PC-3 (cell line): ENCODE measurements around the gene PPP1R3C. TPM values are rescaled to one million over a fixed set of nuclear protein-coding genes. Genes with fewer than 3 reads are reported as not detected.

Source experiments
- ATAC-seq: fragments of 200-7000 bp; cut with Tn5 transposase; 2 replicates; pipeline ENCODE4 v1.9.1; 2020; ENCODE audit warnings: mild to moderate bottlenecking, moderate library complexity
- BruUV-seq: library from RNA; stranded (reverse); fragments of 400-500 nt; replicated peaks from 2 replicates; lab custom pipeline; 2021; lab: Mats Ljungman, UMichigan
- CTCF ChIA-PET: fragments of 300-600 bp; sonication (Branson Sonifier 250); formaldehyde crosslinking; loops from one replicate; lab custom pipeline; 2022; ENCODE audit warnings: antibody characterized with exemption; lab: Charles Lee
- POLR2A ChIA-PET: fragments of 300-600 bp; sonication (Branson Sonifier 250); formaldehyde crosslinking; loops from one replicate; lab custom pipeline; 2022; ENCODE audit warnings: antibody characterized with exemption; ENCODE audit not compliant: unreplicated experiment; lab: Charles Lee
- DNase-seq: peaks from one replicate; pipeline ENCODE4 v3.0.0-alpha.2; 2015
- H2AFZ ChIP-seq: fragments of 300-600 bp; sonication (generic); 2 replicates; pipeline ENCODE4 v1.6.0; 2016; ENCODE audit warnings: antibody characterized with exemption, low read length
- H3F3A ChIP-seq: fragments of 300-600 bp; sonication (generic); one replicate; pipeline ENCODE4 v1.6.0; 2017; ENCODE audit warnings: antibody characterized with exemption, low read length, control low read depth, mild to moderate bottlenecking; ENCODE audit not compliant: unreplicated experiment
- H3K27ac ChIP-seq: fragments of 300-600 bp; sonication (generic); 2 replicates; pipeline ENCODE4 v1.5.1; 2016; ENCODE audit warnings: mild to moderate bottlenecking, low read length
- H3K27me3 ChIP-seq: fragments of 300-600 bp; sonication (generic); 2 replicates; pipeline ENCODE4 v1.6.1; 2016; ENCODE audit warnings: low read length, mixed read lengths
- H3K36me3 ChIP-seq: fragments of 300-600 bp; sonication (generic); 2 replicates; pipeline ENCODE4 v1.6.1; 2016; ENCODE audit warnings: low read depth, mixed run types, low read length, mixed read lengths
- H3K4me1 ChIP-seq: fragments of 300-600 bp; sonication (generic); 2 replicates; pipeline ENCODE4 v1.5.1; 2016; ENCODE audit warnings: low read length; ENCODE audit not compliant: insufficient read depth
- H3K4me2 ChIP-seq: fragments of 300-600 bp; sonication (generic); 2 replicates; pipeline ENCODE4 v1.6.0; 2016; ENCODE audit warnings: low read length
- H3K4me3 ChIP-seq: fragments of 300-600 bp; sonication (generic); 2 replicates; pipeline ENCODE4 v1.5.1; 2016; ENCODE audit warnings: mild to moderate bottlenecking, low read length, mixed read lengths
- H3K79me2 ChIP-seq: fragments of 300-600 bp; sonication (generic); 2 replicates; pipeline ENCODE4 v1.6.1; 2017; ENCODE audit warnings: low read length, mixed read lengths
- H3K9ac ChIP-seq: fragments of 300-600 bp; sonication (generic); 2 replicates; pipeline ENCODE4 v1.6.0; 2016; ENCODE audit warnings: mild to moderate bottlenecking, low read length
- H3K9me2 ChIP-seq: fragments of 300-600 bp; sonication (generic); replicated peaks from 2 replicates; pipeline ENCODE4 v1.6.1; 2016; ENCODE audit warnings: mixed run types, low read length, mixed read lengths
- H3K9me3 ChIP-seq: fragments of 300-600 bp; sonication (generic); 2 replicates; pipeline ENCODE4 v1.6.1; 2016; ENCODE audit warnings: low read length, mixed read lengths
- H4K20me1 ChIP-seq: fragments of 300-600 bp; sonication (generic); 2 replicates; pipeline ENCODE4 v1.6.1; 2016; ENCODE audit warnings: low read length, mixed read lengths
- CTCF ChIP-seq: fragments of 300-600 bp; sonication (generic); conservative IDR thresholded peaks from 2 replicates; pipeline ENCODE4 v1.5.1; 2017; ENCODE audit warnings: antibody characterized with exemption, low read depth, mild to moderate bottlenecking, low read length
- EZH2 ChIP-seq: fragments of 300-600 bp; sonication (generic); IDR thresholded peaks from one replicate; pipeline ENCODE4 v1.6.1; 2017; ENCODE audit warnings: antibody characterized with exemption, mild to moderate bottlenecking, low read length; ENCODE audit not compliant: unreplicated experiment
- EZH2phosphoT487 ChIP-seq: fragments of 300-600 bp; sonication (generic); IDR thresholded peaks from 2 replicates; pipeline ENCODE4 v1.6.1; 2018; ENCODE audit warnings: mild to moderate bottlenecking, antibody characterized with exemption, low read length, borderline replicate concordance
- intact Hi-C: fragments of 100-400 bp; cut with micrococcal nuclease; formaldehyde crosslinking; loops from 2 replicates; pipeline ENCODE4 v1.9.0; 2023
- total RNA-seq: library from RNA; depleted of rRNA; stranded (reverse); fragments of >200 nt; gene quantifications from 2 replicates; pipeline ENCODE4 v1.2.3, GENCODE V29; 2014; rRNA removed

PPP1R3C gene
- total RNA-seq, 1 experiment from 2014 or later = not detected

GRCh38 chr10:91587710-91588638 is 44.9 kb downstream of the PPP1R3C start:
- Histone ChIP-seq H3K9ac (no peak overlapping the region), H4K20me1 (no peaks in the 10 kb centered on the region), H3K36me3 (no peaks in the 10 kb centered on the region), H3K9me2 (no peaks in the 10 kb centered on the region), H3K27me3 (no peaks in the 10 kb centered on the region), H3K9me3 (no peaks in the 10 kb centered on the region), H3K79me2 (no peaks in the 10 kb centered on the region), H3K4me2 (peak overlapping the region; percentile 64), H2AFZ (0 out of 2 replicates have a peak overlapping the region, but pooled peaks have one; percentile 50), H3K4me3 (no peak overlapping the region), H3K27ac (peak overlapping the region; percentile 98), H3F3A (peaks cover 3% of the 10 kb centered on the region), H3K4me1 (peaks cover 46% of the 10 kb centered on the region)
- no TSS peak for BruUV-seq
- POLR2A ChIA-PET = no interaction called here
- DNase-seq (peak; percentile 62), ATAC-seq (peak; percentile 7; the same call in 1 of the 2 replicates)
- TF ChIP-seq EZH2 = no peak
- CTCF ChIA-PET = interaction anchor here (0.6 kb wide), 1 partner anchor 17 kb away, joined by 3 read pairs; no protein-coding TSS in a partner anchor
- intact Hi-C loops = no loop called here

- Histone ChIP-seq H3K4me2 (no peak overlapping the region), H3K27ac (no peak overlapping the region), H3K4me1 (no peaks in the 10 kb centered on the region), H3K9me2 (no peaks in the 10 kb centered on the region), H4K20me1 (no peaks in the 10 kb centered on the region), H3K4me3 (no peak overlapping the region), H3K27me3 (no peaks in the 10 kb centered on the region), H3K36me3 (no peaks in the 10 kb centered on the region), H3K9ac (no peak overlapping the region), H2AFZ (no peak overlapping the region), H3K9me3 (no peaks in the 10 kb centered on the region), H3F3A (no peaks in the 10 kb centered on the region), H3K79me2 (no peaks in the 10 kb centered on the region)
- CTCF ChIA-PET = no interaction called here
- DNase-seq (no peak), ATAC-seq (no peak)
- TF ChIP-seq CTCF = no peak
- POLR2A ChIA-PET = interaction anchor here (0.6 kb wide), 1 partner anchor 31 kb away, joined by 3 read pairs; no protein-coding TSS in a partner anchor
- intact Hi-C loops = no loop called here
- no TSS peak for BruUV-seq
These were observed 50.7 kb downstream of the PPP1R3C start for GRCh38 chr10:91582153-91582554.

GRCh38 chr10:91579329-91579985 is 53.4 kb downstream of the PPP1R3C start:
- H3K79me2 ChIP-seq = no peaks in the 10 kb centered on the region
- no peaks in the 10 kb centered on the region for H4K20me1 ChIP-seq
- H3K27me3 ChIP-seq = no peaks in the 10 kb centered on the region
- H3K9me2 ChIP-seq = no peaks in the 10 kb centered on the region
- H3K9me3 ChIP-seq = no peaks in the 10 kb centered on the region
- no peak overlapping the region for H3K4me2 ChIP-seq
- no peak overlapping the region for H3K27ac ChIP-seq
- CTCF ChIA-PET = no interaction called here
- no peak overlapping the region for H2AFZ ChIP-seq
- ATAC-seq = no peak
- DNase-seq = no peak
- H3K4me1 ChIP-seq = peaks cover 8% of the 10 kb centered on the region; the same call in 1 of the 2 replicates
- no peak overlapping the region for H3K4me3 ChIP-seq
- H3K36me3 ChIP-seq = no peaks in the 10 kb centered on the region
- BruUV-seq = no TSS peak
- H3K9ac ChIP-seq = no peak overlapping the region
- POLR2A ChIA-PET = no interaction called here
- intact Hi-C loops = no loop called here
- no peaks in the 10 kb centered on the region for H3F3A ChIP-seq
- TF ChIP-seq EZH2 (no peak), EZH2phosphoT487 (no peak), CTCF (no peak)

Other genes starting within 250 kb of the PPP1R3C start
- 2.9 and 4.0 TPM in 2 replicates for gene HECTD2, start 222.7 kb downstream of the PPP1R3C start, total RNA-seq
- gene TNKS2, start 165.4 kb upstream of the PPP1R3C start, total RNA-seq = 14.5 and 23.3 TPM in 2 replicates